Activated CD4-positive, alpha-beta T cell treated with anti-CD3 and anti-CD28 coated beads for 48 hours (primary cell): Measurements from ENCODE around the gene RPGR.

ENCODE experiments used
- DNase-seq: peaks from one replicate; pipeline ENCODE4 v3.0.0-alpha.2; 2020

The RPGR gene

GRCh38 chrX:38327007-38327774 lies at the start of gene RPGR:
Gene RPGR, minus strand, starts transcription at chrX:38327509. Its CDS starts 142 bp downstream, at chrX:38327367.
- peak; percentile 92 for DNase-seq

GRCh38 chrX:38376747-38377146 lies 49.4 kb upstream of the RPGR start:
- no peak for DNase-seq

DNA sequence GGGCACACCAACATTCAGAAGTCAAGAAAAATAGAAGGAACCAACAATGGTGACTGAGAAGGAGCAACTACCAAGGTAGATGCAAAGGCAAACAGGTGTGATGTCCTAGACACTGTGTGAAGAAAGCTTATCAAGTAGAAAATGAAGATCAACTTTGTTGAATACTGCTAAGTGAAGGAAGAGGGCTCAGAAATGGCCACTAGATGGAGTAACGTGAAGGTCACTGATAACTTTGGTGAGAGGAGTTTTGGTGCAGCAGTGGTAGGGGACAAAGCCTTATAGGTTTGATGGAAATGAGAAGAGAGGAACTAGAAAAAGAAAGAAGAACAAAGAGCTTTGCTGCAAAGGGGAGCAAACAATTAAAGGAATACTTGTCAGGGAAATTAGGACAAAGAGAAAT lies 48.6 kb upstream of the RPGR start:
- no peak for DNase-seq

- no peak for DNase-seq
Measured at GRCh38 chrX:38374431-38374830, 47.1 kb upstream of the RPGR start.

DNA sequence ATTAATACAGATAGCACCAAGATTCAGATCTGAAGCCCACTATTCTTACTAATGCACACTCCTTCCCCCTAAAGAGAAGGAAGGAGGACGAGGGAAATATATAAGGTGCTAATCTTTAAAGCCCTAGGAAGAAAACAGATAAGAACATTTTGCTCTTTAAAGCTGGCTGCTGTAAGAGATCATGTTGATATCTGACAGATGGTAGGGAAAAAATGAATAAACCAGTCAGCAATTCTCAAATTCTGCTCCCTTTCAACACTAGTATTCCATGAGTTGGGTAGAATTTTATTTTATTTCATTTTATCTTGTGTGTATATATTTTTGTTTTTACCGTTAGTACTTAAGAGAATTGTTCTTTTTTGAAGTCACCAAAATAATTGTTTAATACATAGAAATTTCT lies 44.3 kb upstream of the RPGR start:
- no peak for DNase-seq

DNA sequence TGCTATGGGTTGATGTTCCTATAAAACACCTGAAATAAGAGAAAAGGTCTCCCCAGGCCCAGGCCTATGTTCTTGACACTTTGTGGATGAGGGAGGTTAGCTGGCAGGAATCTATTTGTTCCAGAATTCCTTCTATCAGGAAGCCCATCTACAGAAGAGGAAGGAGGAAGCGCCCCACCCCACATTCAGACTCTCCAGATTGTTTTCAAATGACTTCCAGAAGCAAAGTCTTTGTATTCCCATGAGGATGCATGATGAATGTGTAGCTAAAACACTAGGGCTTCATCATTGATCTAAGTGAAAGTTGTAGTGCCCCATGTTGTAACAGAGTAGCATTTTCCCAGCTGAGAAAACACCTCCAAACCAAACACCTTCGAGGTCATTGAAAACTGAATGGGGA lies 41.5 kb upstream of the RPGR start:
- no peak for DNase-seq

- no peak for DNase-seq
Measured at GRCh38 chrX:38365954-38366353, 38.6 kb upstream of the RPGR start.

DNA sequence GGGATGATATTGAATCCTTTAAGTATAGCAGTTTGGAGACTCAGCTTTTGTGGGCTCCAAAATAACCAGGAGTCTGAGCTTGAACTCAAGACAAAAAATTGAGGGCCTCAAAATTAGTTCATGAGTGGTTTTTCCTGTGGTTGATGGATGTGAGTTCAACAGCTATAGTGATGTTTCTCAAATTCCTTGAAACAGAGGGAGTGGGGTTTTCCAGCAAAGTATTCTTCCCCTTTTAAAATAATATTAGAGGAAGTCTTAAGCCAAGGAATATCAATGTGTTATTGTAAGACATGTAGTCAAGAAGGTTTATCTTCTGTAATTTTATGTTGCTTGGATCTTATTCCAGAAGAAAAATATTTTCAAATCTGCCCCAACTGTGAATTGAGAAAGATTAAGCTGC lies 35.7 kb upstream of the RPGR start:
- DNase-seq, result no peak

- no peak for DNase-seq
Measured at GRCh38 chrX:38357747-38358673, 30.7 kb upstream of the RPGR start.

DNA sequence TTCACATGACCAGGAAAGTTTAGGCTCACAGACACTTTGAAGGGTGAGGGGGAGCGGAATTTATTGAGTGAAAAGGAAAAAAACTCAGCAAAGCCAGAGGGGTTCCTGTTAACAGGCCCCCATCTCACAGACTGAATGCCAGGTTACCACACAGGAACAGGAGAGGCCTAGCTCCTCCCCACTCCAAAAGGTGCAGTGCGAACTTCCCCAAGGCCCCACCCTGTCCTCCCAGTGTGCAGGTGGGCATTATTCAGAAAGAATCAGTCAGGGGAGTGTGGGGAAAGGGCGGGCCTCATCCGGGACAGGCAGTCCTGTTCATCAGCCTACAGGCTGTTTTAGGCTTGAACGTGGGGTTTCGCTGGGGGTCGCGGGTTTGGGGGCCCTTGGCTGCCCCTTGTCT lies 29.1 kb upstream of the RPGR start:
- DNase-seq, result no peak

DNA sequence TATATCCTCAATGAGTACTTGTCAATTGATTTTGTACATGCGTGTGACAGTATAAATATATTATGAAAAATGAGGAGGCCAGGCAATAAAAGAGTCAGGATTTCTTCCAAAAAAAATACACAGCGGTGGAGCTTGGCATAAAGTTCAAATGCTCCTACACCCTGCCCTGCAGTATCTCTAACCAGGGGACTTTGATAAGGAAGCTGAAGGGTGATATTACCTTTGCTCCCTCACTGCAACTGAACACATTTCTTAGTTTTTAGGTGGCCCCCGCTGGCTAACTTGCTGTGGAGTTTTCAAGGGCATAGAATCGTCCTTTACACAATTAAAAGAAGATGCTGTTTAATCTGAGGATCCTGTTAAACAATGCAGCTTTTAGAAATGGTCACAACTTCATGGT lies 25.1 kb upstream of the RPGR start, which contains the start of gene OTC:
Gene OTC, plus strand, starts transcription at position 243 of the 400 bp plus-strand sequence. Its CDS starts 93 bp downstream, at position 336.
- no peak for DNase-seq

- DNase-seq, result no peak
Measured at GRCh38 chrX:38351346-38351745, 24.0 kb upstream of the RPGR start.

- DNase-seq, result no peak
Measured at GRCh38 chrX:38347136-38347535, 19.8 kb upstream of the RPGR start.

- no peak for DNase-seq
Measured at GRCh38 chrX:38346150-38346549, 18.8 kb upstream of the RPGR start.

DNA sequence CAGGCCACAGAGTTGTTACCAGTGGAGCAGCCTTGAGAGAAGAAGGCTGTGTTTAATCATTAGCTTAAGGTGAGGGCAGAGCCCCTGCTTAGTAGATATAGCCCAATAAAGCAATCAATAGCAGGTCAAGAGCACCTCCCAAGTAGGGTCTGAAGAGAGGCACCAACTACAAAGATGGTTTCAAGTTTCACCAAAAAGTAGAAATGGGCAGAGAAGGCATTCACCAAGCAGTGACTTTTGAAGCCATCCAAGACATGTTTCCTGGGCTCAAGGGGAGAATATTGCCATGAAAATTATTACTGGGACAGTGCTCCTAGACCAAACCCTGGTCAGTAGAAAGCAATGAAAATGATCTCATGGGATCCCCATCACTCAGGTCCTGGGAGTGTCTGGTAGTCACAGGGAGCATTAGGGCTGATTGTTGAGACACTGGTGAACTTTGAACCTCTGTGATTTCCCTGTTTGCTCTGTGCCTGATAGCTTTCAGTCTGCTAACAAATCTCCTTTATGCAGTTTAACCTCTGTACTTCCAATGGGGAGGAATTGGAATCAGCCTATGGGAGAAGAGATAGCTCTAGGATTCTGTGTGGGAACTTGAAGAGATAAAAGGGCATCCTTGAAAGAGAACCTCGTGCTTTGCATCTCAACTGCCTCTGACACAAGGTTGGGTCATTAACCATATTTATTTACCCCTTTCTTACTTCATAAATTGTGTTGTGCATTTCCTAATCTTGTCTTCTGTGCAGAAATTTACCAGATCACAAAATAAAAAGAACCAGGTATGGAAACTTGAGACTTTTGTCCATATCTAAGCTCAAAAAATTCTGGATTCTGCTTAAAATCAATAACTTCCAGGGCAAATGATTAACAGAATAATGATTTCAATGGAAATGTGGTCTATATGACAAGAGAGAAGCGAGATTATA lies 15.8 kb upstream of the RPGR start:
- DNase-seq, result no peak

DNA sequence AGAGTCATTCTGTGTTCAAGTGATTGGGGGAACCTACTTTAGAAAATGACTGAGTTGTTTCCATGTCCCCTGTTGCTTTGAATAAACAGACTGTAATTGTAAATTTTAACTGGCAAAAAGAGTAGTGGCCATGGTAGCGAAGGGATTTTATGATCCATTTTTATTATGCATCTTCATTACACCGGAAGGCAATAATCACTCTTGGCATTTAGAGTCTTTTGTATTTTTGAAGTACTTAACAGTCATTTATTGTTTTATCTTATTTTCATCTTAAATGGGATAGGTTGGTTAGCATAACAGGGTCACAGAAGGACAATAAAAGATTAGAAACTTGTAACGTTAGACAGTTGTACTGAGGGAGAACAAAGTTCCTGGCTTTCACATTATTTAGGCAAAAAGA lies 14.1 kb upstream of the RPGR start:
- no peak for DNase-seq

DNA sequence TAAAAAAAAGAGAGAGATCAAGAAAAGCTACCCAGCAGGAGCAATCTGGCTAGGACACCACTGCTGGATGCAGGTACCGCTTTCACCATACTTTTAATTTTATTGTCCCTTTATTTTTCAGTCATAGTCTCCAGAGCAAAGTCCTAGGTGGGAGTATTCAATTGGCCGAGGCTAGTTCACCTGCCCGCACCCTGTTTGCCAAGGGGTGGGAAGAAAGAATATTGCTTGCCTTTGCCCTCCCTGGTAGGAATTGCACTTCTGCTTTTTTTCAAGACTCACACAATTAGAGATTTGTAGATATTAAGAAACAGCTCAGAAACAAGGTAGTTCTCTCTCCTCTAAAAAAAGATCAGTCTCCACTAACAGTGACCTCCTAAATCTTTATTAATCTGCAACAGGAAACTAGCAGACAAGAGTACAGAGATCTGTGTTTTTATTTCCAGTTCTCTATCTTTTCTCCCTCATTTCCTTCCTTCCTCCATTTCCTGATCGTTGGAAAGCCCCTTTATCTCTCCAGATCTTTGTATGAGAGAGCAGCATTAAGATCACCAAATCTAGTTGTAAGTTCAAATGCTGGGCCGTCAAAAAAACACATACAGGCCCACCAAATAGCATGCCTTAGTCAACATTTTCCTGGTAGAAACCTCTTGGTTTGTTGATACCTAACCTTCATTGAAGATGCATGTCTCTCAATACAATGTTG lies 9.4 kb upstream of the RPGR start:
- DNase-seq, result no peak

GRCh38 chrX:38335382-38335781 lies 8.1 kb upstream of the RPGR start:
- DNase-seq, result no peak

DNA sequence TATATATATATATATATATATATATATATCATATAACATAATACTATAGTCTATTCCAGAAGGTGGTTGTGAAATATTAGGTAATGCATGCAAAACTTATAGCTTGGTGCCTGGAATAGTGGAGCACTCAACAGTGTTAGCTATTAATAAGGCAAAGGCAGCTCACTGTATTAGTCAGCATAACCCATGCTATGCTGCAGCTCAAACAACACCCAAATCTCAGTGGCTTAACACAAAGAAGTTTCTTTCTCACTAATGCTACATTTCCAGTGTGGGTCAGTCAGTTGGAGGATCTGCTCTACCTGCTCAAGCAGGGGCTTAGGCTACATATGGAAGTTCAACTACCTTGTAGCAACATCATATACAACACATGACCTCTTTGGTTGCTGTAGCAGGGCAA lies 5.2 kb upstream of the RPGR start:
- no peak for DNase-seq

- DNase-seq, result no peak
Measured at GRCh38 chrX:38327775-38328081, 419 bp upstream of the RPGR start.

GRCh38 chrX:38326086-38326485 lies 1.2 kb downstream of the RPGR start:
- DNase-seq, result no peak

DNA sequence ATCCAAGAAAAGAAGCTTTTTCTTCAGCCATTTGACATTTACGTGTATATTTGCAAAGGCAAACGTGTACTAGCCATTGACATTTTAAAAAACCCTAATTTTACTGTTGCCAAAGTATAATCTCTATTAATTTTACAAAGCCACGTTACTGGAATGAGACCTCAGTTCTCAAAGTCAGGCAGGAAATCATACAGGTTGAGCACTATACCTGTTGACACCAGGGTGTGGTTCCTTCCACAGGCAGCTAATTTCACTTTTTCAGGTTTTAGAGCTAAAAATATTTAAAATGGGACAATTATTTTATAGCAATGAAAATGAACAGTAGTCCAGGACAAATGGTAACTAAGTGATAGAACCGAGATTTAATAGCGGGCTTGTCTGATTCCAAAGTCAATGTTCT lies 6.5 kb downstream of the RPGR start:
- no peak for DNase-seq
